ENCODE data around the gene TMED3. TPM values are rescaled to one million over a fixed set of nuclear protein-coding genes. Genes with fewer than 3 reads are reported as not detected.

TMED3 gene
- polyA plus RNA-seq, 1 donor = 58.9 TPM

DNA sequence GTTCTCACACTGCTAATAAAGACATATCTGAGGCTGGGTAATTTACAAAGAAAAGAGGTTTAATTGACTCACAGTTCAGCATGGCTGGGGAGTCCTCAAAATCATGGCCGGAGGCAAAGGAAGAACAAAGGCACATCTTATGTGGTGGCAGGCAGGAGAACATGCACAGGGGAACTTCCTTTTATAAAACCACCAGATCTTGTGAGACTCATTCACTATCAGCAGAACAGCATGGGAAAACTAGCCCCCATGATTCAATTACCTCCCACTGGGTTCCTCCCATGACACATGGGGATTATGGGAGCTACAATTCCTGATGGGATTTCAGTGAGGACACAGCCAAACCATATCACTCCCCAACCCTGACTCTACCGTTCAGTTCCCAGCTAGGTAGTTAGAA is 61.5 kb downstream of the TMED3 start:
- no CpG with 5 or more reads among the region's 2 CpGs for WGBS (ENCODE audit: insufficient coverage, low lambda C conversion rate)
- Histone ChIP-seq H3K27ac (ENCODE audit: low read length) (no peak overlapping the region), H3K4me1 (ENCODE audit: control insufficient read depth, insufficient read depth, low read length) (no peaks in the 10 kb centered on the region), H3K4me3 (ENCODE audit: low read length) (no peak overlapping the region), H3K9me3 (ENCODE audit: control insufficient read depth, low read depth, low read length) (no peaks in the 10 kb centered on the region), H3K27me3 (ENCODE audit: control insufficient read depth, insufficient read depth, low read length) (no peaks in the 10 kb centered on the region), H3K36me3 (ENCODE audit: control insufficient read depth, insufficient read depth, low read length) (no peaks in the 10 kb centered on the region)
- no peak for DNase-seq

Other genes starting within 250 kb of the TMED3 start
- gene RASGRF1, start 220.3 kb upstream of the TMED3 start, polyA plus RNA-seq = 0.61 TPM
- not detected for gene ANKRD34C, start 28.4 kb upstream of the TMED3 start, polyA plus RNA-seq
- 0.99 TPM for gene MINAR1, start 121.2 kb downstream of the TMED3 start, polyA plus RNA-seq